Tibial nerve (tissue), 4 donors: ENCODE measurements around the gene PTCH1. TPM values are rescaled to one million over a fixed set of nuclear protein-coding genes. Genes with fewer than 3 reads are reported as not detected.

Experiments
- DNase-seq, 2 donors: peaks; one replicate each; pipeline ENCODE4 v3.0.0-alpha.2; 2019; ENCODE audit warnings: low spot score in 2 of 2
- H3K27ac ChIP-seq, 4 donors: fragments of 200-600 bp; sonication (generic) in 3 of 4; one replicate each; pipeline ENCODE4 v1.5.1; 2017 to 2019; ENCODE audit warnings: mild to moderate bottlenecking in 1 of 4
- H3K27me3 ChIP-seq, 2 donors: fragments of 200-600 bp; sonication (generic) in 1 of 2; one replicate each; pipeline versions ENCODE4 v1.5.1 to v1.6.0; 2017 to 2019
- H3K36me3 ChIP-seq, 3 donors: fragments of 200-600 bp; sonication (generic); one replicate each; pipeline ENCODE4 v1.5.1; 2018 to 2019
- H3K4me1 ChIP-seq, 4 donors: fragments of 200-600 bp; sonication (generic) in 3 of 4; one replicate each; pipeline ENCODE4 v1.5.1; 2017 to 2019
- H3K4me3 ChIP-seq, 4 donors: fragments of 200-600 bp; sonication (generic) in 3 of 4; one replicate each; pipeline ENCODE4 v1.5.1; 2017 to 2019; ENCODE audit warnings: mild to moderate bottlenecking in 1 of 4, moderate library complexity in 1 of 4
- H3K9me3 ChIP-seq, 4 donors: fragments of 200-600 bp; sonication (generic) in 3 of 4; one replicate each; pipeline ENCODE4 v1.5.1; 2017 to 2019
- EP300 ChIP-seq, 2 donors: sonication (generic); formaldehyde crosslinking; IDR thresholded peaks; one replicate each; pipeline ENCODE4 v1.6.1; 2017; ENCODE audit warnings: antibody characterized with exemption in 2 of 2, mild to moderate bottlenecking in 1 of 2
- POLR2A ChIP-seq, 2 donors: fragments of 450-650 bp; IDR thresholded peaks; one replicate each; pipeline ENCODE4 v1.6.1; 2017; ENCODE audit warnings: antibody characterized with exemption in 2 of 2, mild to moderate bottlenecking in 2 of 2, moderate library complexity in 2 of 2
- WGBS, 2 donors: methylation state at CpG; one replicate each; pipeline ENCODE4 v1.1.5; 2018; 5-methylcytosine and 5-hydroxymethylcytosine counted together
- total RNA-seq, 4 donors: library from RNA; depleted of rRNA; stranded (reverse); fragments of >200 nt; gene quantifications; one replicate each; pipeline ENCODE4 v1.1.0, GENCODE V29; 2016
- TF ChIP-seq, protein P1 (sequence below), 5 experiments: fragments of 200-600 bp in 3 of 5; fragments of 450-650 bp in 2 of 5; sonication (generic) in 3 of 5; IDR thresholded peaks; one replicate each; pipeline ENCODE4 v1.5.1; 2016 to 2019; ENCODE audit warnings: antibody characterized with exemption in 5 of 5, mild to moderate bottlenecking in 3 of 5, moderate library complexity in 2 of 5

Gene PTCH1
- total RNA-seq, 4 donors from 2014 or later: 39.0 to 173 (median 86.6) TPM

DNA sequence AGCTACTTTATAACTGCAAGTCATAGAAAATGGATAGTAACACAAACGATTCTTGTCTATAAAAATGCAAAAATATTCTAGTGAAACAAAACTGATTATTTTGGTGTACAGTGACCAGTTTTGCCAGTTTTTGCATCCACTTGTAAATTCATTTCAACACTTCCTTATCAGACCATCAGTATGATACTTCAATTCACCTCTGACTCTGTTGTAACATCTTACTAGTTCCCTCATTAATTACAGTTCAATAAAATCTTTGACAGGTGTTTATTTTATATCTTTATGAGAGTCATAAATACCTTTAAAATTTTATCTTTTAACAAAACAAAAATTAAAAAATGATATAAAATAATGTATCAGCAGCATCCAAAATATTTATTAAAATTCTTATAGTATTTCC lies 13.1 kb upstream of the PTCH1 start:
- TF ChIP-seq, protein P1, sequence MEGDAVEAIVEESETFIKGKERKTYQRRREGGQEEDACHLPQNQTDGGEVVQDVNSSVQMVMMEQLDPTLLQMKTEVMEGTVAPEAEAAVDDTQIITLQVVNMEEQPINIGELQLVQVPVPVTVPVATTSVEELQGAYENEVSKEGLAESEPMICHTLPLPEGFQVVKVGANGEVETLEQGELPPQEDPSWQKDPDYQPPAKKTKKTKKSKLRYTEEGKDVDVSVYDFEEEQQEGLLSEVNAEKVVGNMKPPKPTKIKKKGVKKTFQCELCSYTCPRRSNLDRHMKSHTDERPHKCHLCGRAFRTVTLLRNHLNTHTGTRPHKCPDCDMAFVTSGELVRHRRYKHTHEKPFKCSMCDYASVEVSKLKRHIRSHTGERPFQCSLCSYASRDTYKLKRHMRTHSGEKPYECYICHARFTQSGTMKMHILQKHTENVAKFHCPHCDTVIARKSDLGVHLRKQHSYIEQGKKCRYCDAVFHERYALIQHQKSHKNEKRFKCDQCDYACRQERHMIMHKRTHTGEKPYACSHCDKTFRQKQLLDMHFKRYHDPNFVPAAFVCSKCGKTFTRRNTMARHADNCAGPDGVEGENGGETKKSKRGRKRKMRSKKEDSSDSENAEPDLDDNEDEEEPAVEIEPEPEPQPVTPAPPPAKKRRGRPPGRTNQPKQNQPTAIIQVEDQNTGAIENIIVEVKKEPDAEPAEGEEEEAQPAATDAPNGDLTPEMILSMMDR (IDR thresholded peaks at IDR 0.05): no peak
- TF ChIP-seq EP300 (IDR thresholded peaks at IDR 0.05): no peak
- TF ChIP-seq POLR2A (IDR thresholded peaks at IDR 0.05): no peak
- Histone ChIP-seq H3K27ac (no peak overlapping the region), H3K36me3 (no peaks in the 10 kb centered on the region), H3K27me3 (no peaks in the 10 kb centered on the region), H3K4me1 (no peaks in the 10 kb centered on the region), H3K9me3 (no peaks in the 10 kb centered on the region), H3K4me3 (no peak overlapping the region)
- whole genome bisulfite sequencing, 2 donors: 83% methylated on average over 1 of the region's 1 CpG
- DNase-seq: no peak

DNA sequence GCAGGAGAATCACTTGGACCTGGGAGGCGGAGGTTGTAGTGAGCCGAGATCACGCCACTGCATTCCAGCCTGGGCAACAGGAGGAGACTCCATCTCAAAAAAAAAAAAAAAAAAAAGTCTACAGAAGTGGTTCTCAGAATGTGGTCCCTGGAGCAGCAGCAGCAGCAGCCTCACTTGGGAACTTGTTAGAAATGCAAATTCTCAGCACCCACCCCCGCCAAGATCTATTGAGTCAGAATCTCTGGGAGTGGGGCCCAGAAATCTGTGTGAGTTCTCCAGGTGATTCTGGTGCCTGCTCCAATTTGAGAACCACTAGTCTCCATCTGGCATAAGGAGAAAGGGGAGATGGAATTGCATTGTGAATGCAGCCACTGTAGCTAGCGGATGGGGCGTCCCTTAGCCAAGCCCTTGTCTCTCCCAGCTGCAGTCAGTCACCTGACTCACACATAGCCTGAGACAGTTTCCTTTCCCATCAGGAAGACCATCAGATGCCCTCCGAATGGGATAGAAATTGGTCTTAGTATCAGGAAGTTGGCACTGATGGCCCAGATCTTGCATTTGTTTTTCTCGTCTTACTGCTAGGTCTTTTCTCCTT lies 12.2 kb upstream of the PTCH1 start:
- Histone ChIP-seq H3K27ac (no peak overlapping the region), H3K27me3 (no peaks in the 10 kb centered on the region), H3K4me1 (no peaks in the 10 kb centered on the region), H3K36me3 (no peaks in the 10 kb centered on the region), H3K9me3 (no peaks in the 10 kb centered on the region), H3K4me3 (no peak overlapping the region)
- WGBS, 2 donors: 79 to 87% methylated on average over 8 of the region's 8 CpGs
- no peak for DNase-seq
- no peak for TF ChIP-seq EP300 (IDR thresholded peaks at IDR 0.05)
- TF ChIP-seq, protein P1 (IDR thresholded peaks at IDR 0.05): no peak
- TF ChIP-seq POLR2A (IDR thresholded peaks at IDR 0.05): no peak

DNA sequence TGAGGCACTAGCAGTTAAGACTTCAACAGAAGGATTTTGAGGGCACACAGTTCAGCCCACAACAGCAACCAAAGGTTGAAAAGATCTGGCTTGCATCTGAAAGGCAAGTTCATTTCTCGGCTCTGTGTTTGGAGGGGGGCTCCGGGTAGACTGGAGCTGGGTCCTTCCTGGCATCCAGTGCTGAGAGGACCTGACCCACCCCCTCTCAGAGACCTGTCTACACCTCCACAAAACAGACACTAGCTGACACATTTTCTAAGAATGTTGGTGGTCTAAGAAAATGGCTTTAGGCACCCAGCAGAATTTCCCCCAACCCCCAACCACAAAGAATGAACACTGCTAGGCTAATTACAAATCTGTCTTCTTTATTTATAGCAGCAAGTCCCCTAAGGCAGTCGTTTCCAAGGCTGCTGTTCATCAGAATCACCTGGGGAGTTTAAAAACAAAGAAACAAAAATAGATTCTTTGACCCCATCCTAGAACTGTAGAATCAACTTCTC lies 6.2 kb upstream of the PTCH1 start:
- WGBS, 2 donors: 48 to 55% methylated on average over 3 of the region's 3 CpGs

DNA sequence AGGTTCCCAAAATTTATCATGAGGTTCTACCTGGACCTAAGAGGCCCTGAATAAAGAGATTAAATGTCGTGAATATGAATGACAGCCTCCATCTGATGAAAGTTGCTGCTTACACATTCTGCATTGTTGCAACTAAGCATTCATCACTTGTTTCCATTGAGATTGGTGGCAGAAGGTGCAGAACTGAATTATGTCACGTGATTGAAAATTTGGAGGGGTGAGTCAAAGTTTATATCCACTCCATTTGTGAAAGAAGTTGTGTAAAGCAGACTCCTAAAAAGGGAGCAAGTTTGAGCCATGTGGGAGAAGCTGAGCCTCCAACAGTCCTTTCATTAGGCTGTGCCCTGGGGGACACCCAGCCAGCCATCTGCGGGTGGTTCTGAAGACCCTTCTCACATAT lies 4.9 kb upstream of the PTCH1 start:
- Histone ChIP-seq H3K9me3 (no peaks in the 10 kb centered on the region), H3K4me3 (no peak overlapping the region), H3K36me3 (no peaks in the 10 kb centered on the region), H3K27ac (no peak overlapping the region), H3K4me1 (peaks cover 0 to 8% (median 0%) of the 10 kb centered on the region in 4 donors), H3K27me3 (no peaks in the 10 kb centered on the region)
- WGBS, 2 donors: 84 to 90% methylated on average over 3 of the region's 3 CpGs
- DNase-seq: no peak
- TF ChIP-seq EP300 (IDR thresholded peaks at IDR 0.05) (no peak), POLR2A (IDR thresholded peaks at IDR 0.05) (no peak)
- TF ChIP-seq, protein P1 (IDR thresholded peaks at IDR 0.05): no peak

More for the DNA sequence above, 6.2 kb upstream of the PTCH1 start:
- DNase-seq: no peak
- no peaks in the 10 kb centered on the region for H3K4me1 ChIP-seq
- no peaks in the 10 kb centered on the region for H3K36me3 ChIP-seq
- H3K9me3 ChIP-seq: no peaks in the 10 kb centered on the region
- H3K27ac ChIP-seq: no peak overlapping the region
- no peak overlapping the region for H3K4me3 ChIP-seq
- H3K27me3 ChIP-seq: no peaks in the 10 kb centered on the region
- TF ChIP-seq POLR2A (IDR thresholded peaks at IDR 0.05): no peak
- TF ChIP-seq EP300 (IDR thresholded peaks at IDR 0.05): no peak
- TF ChIP-seq, protein P1 (IDR thresholded peaks at IDR 0.05): no peak

DNA sequence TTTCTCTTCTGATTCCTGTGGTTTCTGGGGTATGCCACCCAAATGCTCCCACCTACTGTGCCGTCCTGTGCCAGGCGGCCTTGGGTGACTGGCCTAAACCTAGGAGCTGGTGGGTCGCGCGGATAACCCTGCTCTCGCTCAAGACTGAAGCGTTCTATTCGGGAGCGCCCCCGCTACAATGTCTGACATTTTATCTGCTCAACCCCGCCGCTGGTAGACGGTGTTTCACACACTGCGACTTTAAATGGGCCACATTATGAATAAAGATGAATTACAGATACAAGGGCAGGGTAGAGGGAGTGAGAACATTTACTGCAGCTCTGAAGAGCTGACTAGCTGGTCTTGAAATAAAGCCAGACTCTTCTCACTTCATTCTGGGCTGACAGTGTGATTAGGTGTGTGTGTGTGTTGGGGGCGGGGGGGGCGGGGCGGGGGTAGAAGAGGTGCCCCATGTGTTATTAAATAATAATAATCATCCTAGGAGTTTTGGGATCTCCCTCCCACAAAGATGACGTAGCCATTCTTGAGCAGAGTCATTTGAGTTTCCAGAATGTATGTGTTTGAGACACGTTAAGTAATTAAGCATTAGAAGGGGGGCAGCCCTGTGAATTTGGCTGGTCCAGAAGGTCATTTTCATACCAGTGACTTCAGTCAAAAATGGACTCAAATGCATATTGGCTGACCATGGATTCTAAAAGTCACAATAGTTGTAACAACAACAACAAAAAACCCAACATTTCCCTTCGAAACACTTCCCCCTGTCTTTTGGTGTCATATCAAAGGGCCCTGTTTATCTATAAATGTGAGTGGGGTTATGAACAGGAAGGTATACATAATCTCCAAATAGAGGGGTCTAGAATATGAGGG lies 1.0 kb upstream of the PTCH1 start:
- H3K27ac ChIP-seq: peak overlapping the region in 2 of 4 donors; percentile 77 to 86
- H3K4me3 ChIP-seq: peak overlapping the region; percentile 41 to 83 (median 65)

More for the DNA sequence above, 1.0 kb upstream of the PTCH1 start:
- H3K9me3 ChIP-seq: no peaks in the 10 kb centered on the region
- DNase-seq: no peak
- TF ChIP-seq POLR2A (IDR thresholded peaks at IDR 0.05) (no peak), EP300 (IDR thresholded peaks at IDR 0.05) (no peak)
- TF ChIP-seq, protein P1 (IDR thresholded peaks at IDR 0.05): no peak
- 61% methylated on average over 20 of the region's 20 CpGs for WGBS, 2 donors
- H3K27me3 ChIP-seq: no peaks in the 10 kb centered on the region
- H3K4me1 ChIP-seq: peaks cover 0 to 18% (median 7%) of the 10 kb centered on the region in 4 donors
- H3K36me3 ChIP-seq: no peaks in the 10 kb centered on the region
